GM18519 (cell line): ENCODE data around the gene ADAMTS2.
"Not testable (repeated sequence)": the region's sequence is repeated elsewhere in the genome, so short reads cannot be mapped to it uniquely, and the experiment has no call there.

Experiments
- ATAC-seq: cut with Tn5 transposase; IDR thresholded peaks from one replicate; pipeline ENCODE4 v1.9.1; 2021; ENCODE audit warnings: mild to moderate bottlenecking, moderate library complexity; ENCODE audit not compliant: unreplicated experiment, low FRiP score

Gene ADAMTS2

GRCh38 chr5:179327021-179327735, 18.1 kb downstream of the ADAMTS2 start:
- no peak for ATAC-seq

GRCh38 chr5:179326122-179326927, 18.9 kb downstream of the ADAMTS2 start:
- no peak for ATAC-seq

GRCh38 chr5:179325296-179326031, 19.8 kb downstream of the ADAMTS2 start:
- ATAC-seq = no peak

GRCh38 chr5:179324760-179325295, 20.4 kb downstream of the ADAMTS2 start:
- ATAC-seq = no peak

GRCh38 chr5:179324316-179324715, 20.9 kb downstream of the ADAMTS2 start:
- not testable (repeated sequence) for ATAC-seq

GRCh38 chr5:179323026-179323870, 22.0 kb downstream of the ADAMTS2 start:
- no peak for ATAC-seq

- ATAC-seq = no peak
Measured at GRCh38 chr5:179322071-179323025, 22.9 kb downstream of the ADAMTS2 start.

- no peak for ATAC-seq
Measured at GRCh38 chr5:179321206-179321987, 23.9 kb downstream of the ADAMTS2 start.

- ATAC-seq = no peak
Measured at GRCh38 chr5:179319741-179320281, 25.4 kb downstream of the ADAMTS2 start.

GRCh38 chr5:179319123-179319522, 26.1 kb downstream of the ADAMTS2 start:
- no peak for ATAC-seq

GRCh38 chr5:179318221-179318955, 26.9 kb downstream of the ADAMTS2 start:
- ATAC-seq = no peak

- ATAC-seq = no peak
Measured at GRCh38 chr5:179317411-179318220, 27.6 kb downstream of the ADAMTS2 start.

- no peak for ATAC-seq
Measured at GRCh38 chr5:179316982-179317381, 28.3 kb downstream of the ADAMTS2 start.

- no peak for ATAC-seq
Measured at GRCh38 chr5:179316111-179316551, 29.1 kb downstream of the ADAMTS2 start.

- ATAC-seq = no peak
Measured at GRCh38 chr5:179315356-179315890, 29.8 kb downstream of the ADAMTS2 start.
